Raji (cell line): ENCODE data around the gene COA3.

ENCODE experiments used
- POLR2A ChIP-seq: IDR thresholded peaks from 2 replicates; pipeline ENCODE4 v1.6.1; 2011; ENCODE audit warnings: low read depth, low read length, control low read depth; ENCODE audit not compliant: insufficient read depth

The COA3 gene

DNA sequence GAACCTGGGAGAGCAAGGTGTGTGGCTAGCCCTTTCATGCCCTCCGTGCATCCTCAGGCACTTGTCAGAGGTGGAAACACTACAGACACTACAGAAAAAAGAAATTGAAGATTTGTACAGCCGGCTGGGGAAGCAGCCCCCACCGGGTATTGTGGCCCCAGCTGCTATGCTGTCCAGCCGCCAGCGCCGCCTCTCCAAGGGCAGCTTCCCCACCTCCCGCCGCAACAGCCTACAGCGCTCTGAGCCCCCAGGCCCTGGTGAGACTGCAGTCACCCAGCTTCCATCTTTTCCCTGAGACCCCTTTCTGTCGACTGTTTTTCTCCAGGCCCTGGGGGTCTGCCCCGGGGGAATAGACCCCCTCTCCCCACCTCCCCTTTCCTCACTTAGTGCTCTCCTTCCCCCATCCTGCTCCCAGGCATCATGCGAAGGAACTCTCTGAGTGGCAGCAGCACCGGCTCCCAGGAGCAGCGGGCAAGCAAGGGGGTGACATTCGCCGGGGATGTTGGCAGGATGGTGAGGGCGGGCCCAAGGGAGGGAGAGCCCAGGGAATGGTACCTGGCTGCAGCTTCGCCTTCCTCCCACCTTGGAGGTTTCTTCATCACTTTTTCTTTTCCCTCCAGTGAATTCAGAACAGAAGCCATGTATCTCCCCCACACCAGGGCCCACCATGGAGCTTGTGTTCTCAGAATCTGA is 2.3 kb downstream of the COA3 start:
- no peak for TF ChIP-seq POLR2A

DNA sequence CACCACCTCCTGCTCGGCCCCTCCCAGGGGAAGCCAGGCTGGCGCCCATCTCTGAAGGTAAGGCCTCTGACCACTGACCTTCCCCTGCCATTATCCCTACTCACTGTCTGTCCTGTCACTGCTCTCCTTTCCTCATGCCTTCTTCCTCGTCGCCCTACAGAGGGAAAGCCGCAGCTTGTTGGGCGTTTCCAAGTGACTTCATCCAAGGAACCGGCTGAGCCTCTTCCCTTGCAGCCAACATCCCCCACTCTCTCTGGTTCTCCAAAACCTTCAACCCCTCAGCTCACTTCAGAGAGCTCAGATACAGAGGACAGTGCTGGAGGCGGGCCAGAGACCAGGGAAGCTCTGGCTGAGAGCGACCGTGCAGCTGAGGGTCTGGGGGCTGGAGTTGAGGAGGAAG is 3.0 kb downstream of the COA3 start:
- TF ChIP-seq POLR2A = no peak

DNA sequence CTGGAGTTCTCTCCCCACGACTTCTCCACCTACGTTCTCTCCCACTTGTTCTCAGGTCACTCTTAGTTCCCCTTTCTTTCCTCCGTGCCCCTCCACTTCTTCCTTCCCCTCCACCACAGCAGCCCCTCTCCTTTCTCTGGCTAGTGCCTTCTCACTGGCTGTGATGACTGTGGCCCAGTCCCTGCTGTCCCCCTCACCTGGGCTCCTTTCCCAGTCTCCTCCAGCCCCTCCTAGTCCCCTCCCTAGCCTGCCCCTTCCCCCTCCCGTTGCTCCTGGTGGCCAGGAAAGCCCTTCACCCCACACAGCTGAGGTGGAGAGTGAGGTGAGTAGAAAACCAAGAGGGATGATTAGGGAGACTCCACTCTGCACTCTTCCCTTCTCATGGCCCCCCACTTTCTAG is 3.4 kb downstream of the COA3 start:
- TF ChIP-seq POLR2A = no peak

DNA sequence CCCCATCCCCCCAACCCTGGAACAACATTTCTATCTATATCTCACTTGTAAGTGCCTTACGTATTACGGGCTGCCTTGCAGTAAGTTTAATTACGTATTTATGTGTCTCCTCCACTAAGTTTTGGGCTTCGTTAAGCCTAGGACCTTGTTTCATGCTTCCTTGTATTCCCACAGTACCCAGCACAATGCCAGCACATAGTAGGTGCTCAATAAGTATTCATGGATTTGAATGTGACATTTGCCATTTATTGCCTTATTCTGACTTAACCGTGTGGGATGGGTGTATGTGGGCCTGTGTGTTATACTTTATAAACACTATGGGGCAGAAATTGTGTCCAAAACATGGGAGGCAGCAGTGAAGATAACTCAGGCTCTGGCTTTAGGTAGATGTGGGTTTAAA is 6.0 kb downstream of the COA3 start:
- no peak for TF ChIP-seq POLR2A

DNA sequence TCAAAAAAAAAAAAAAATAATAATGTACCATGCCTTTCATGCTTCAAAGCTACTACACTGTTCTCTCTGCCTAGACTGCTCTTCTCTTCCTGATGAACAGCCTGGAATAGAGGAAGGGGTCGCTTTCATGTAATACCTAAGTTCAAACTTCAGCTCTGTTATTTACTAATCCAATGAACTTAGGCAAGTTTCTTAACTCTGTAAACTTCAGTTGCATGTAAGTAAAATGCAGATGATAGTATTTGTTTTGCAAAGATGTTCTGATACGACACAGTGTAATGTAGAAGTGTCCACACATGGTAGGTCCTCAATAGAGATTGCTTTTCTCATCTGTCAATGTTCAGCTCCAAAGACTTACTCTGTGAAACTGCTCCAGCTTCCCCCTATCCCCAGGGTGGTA is 6.6 kb downstream of the COA3 start:
- TF ChIP-seq POLR2A = no peak

DNA sequence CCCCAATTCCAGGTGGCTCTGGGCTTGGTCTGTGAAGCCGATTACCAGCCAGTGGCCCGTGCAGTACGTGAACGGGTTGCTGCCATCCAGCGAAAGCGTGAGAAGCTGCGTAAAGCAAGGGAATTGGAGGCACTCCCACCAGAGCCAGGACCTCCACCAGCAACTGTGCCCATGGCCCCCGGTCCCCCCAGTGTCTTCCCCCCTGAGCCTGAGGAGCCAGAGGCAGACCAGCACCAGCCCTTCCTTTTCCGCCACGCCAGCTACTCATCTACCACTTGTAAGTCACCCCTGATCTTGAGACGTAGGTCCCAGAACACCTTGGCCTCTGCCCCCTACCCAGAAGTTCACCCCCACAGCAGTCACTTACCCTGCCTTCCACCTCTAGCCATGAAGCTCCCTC is 11.2 kb downstream of the COA3 start:
- no peak for TF ChIP-seq POLR2A

DNA sequence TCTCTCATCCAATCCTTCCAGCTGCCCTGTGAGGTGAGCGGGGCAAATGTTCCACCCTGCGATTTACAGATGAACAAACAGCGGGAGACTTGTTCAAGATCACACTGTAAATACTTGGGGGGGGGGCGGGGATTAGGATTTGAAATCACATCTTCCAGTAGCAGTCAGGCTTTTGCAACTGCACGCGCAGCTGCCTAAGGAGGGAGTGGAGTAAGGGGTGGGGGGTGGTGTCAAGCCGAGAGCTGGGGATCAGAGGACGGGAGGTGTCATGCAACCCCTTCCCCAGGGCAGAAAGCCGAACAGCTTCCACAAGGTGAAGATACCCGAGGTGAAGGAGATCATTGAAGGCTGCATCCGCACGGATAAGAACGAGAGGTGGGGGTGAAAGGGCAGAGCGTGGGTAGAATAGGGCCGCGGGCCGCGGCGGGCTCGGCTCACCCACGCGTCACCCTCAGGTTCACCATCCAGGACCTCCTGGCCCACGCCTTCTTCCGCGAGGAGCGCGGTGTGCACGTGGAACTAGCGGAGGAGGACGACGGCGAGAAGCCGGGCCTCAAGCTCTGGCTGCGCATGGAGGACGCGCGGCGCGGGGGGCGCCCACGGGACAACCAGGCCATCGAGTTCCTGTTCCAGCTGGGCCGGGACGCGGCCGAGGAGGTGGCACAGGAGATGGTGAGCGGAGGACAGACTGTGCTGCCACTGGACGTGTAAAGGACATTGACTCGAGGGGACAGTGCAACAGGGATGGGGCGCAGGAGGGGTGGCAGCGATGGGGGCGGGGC is 13.5 kb downstream of the COA3 start:
- TF ChIP-seq POLR2A = no peak

DNA sequence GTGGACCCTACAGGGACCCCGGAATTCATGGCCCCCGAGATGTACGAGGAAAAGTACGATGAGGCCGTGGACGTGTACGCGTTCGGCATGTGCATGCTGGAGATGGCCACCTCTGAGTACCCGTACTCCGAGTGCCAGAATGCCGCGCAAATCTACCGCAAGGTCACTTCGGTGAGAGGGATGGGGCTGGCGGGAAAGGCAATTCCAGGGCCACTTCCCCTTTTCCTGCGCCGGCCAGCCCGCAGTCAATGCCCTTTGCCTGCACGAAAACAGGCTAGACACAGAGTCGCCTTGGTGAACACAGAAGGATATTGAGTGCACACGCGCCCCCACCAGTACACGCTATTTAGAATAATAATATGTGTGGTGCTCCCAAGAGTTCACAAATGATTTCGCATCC is 14.1 kb downstream of the COA3 start:
- TF ChIP-seq POLR2A = no peak

DNA sequence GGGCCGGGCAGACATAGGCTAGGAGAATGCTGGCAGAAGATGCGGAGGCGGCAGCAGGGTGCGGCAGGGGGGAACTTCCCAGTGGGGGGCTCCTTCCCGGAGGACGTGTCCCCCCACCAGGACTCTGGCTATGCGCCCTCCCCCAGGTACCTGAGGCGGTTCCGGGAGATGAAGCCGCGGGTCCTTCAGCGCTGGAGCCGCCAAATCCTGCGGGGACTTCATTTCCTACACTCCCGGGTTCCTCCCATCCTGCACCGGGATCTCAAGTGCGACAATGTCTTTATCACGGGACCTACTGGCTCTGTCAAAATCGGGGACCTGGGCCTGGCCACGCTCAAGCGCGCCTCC is 14.7 kb downstream of the COA3 start:
- no peak for TF ChIP-seq POLR2A

DNA sequence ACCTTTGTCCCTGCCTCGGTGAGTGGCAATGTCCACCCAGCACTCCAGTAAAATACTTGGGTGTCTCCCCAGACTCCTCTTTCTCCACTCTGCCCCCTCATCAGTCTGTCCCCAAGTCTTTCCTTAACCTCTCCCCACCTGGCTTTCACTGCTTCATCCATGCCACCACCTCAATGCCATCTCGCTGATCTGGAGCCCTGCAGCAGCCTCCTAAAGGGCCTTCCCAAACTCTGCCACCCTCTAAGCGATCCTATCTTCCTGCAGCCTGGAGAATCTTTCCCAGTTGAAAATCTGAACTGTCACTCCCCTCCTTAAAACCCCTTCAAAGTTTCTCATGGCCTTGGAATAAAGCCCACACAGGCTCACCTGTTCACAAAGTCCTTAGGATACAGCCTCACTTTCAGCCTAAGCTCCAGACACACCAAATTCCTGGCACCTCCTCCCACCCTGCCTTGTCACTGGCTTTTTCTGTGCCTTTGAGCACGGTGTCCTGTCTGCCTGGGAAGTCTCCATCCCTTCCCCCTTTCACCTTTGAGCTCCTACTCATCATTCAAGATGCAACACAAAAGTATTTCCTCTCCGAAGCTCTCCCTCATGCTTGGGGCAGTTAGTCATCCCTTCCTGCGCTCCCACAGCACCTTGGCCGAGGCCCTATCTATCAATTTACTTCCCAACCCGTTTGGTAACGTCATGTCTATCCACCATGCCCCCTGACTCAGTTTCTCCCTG is 15.3 kb downstream of the COA3 start:
- TF ChIP-seq POLR2A = no peak

DNA sequence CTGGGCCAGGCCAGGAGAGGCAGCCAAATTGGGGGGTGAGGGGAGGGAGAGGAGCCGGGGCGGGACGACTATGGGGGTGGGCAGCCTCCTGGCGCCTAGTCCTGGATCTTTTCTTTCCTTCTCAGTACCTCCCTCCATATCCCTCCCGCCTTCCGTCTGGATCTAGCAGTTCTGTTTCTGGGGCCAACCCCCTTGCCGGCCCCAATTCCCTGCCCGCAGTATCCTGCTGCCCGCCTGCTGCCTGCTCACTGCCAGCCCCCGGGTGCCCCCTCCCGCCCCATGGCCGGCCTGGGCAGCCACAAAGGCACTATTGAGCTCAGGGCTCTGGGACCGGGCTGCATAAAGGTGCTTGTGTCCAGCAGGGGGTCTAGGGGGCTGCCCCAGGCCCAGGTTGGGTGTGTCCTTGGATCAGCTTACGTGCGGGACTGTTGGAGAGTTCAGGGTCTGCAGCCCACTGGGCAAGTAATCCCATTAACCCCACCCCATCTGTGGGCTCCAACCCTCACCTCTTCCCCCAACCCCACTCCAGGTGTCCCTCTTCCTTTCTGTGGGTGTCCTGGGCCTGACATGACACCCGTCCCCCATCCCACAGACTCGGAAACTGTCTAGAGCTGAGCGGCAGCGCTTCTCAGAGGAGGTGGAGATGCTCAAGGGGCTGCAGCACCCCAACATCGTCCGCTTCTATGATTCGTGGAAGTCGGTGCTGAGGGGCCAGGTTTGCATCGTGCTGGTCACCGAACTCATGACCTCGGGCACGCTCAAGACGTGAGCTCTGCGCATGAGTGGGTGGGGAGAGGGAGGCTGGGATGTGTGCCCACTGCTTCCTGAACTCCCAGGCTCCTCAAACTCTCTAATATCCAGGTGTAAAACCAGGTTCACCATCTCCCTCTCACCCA is 16.1 kb downstream of the COA3 start:
- TF ChIP-seq POLR2A = no peak

DNA sequence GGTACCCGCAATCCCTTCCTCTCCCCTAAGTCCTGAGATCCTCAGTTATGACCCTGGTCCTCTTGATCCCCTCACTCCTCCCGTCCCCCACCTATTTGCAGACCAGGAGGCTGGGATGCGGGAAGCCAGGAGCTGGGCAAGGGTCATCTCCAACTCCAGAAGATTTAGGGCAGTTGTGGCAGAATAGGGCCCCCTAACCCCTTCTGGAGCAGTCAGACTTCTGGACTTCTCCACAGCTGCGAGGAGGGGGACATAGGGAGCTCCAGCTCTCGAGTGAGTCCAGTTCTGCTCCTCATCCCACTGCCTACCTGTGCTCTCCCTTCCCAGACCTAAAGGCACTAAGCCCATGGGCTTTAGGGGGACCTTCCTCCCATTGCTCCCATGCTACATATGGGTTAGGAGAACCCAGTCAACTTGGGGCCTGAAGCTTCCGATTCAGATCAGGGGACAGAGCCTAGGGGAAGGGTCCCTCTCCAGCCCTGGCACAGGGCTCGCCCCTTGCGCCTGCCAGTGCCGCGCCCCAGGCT is 16.8 kb downstream of the COA3 start:
- no peak for TF ChIP-seq POLR2A

DNA sequence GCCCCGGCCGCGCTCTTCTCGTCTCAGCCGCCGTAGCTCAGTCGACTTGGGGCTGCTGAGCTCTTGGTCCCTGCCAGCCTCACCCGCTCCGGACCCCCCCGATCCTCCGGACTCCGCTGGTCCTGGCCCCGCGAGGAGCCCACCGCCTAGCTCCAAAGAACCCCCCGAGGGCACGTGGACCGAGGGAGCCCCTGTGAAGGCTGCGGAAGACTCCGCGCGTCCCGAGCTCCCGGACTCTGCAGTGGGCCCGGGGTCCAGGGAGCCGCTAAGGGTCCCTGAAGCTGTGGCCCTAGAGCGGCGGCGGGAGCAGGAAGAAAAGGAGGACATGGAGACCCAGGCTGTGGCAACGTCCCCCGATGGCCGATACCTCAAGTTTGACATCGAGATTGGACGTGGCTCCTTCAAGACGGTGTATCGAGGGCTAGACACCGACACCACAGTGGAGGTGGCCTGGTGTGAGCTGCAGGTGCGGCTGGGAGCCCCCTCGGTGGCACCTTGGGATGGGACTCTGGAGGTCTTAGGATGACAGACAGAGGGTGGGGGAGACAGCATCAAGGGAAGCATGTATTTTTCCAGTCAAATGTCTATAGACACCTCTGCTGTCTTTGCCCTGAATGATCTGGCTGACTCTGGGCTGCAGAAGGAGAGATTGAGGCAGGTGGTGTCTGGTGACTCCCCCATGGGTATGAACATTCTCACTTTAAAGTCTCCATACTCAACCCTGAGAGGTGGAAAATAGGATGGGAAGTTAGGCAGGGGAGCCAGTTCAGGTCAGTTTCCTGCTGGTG is 17.5 kb downstream of the COA3 start:
- no peak for TF ChIP-seq POLR2A
